NB4 (cell line): Measurements from ENCODE around the gene CAAP1.
"Not testable (repeated sequence)": the region's sequence is repeated elsewhere in the genome, so short reads cannot be mapped to it uniquely, and the experiment has no call there.

Experiments
- MAX ChIP-seq: IDR thresholded peaks from 2 replicates; pipeline ENCODE4 v1.6.1; 2011; ENCODE audit warnings: low read depth, low read length
- MYC ChIP-seq: IDR thresholded peaks from 2 replicates; pipeline ENCODE4 v1.6.1; 2011; ENCODE audit warnings: low read depth, low read length
- POLR2A ChIP-seq: IDR thresholded peaks from 2 replicates; pipeline ENCODE4 v1.6.1; 2011; ENCODE audit warnings: mild to moderate bottlenecking; ENCODE audit not compliant: insufficient read length; ENCODE audit errors: extremely low read depth
- TF ChIP-seq, protein P1 (sequence below): IDR thresholded peaks from one replicate; pipeline ENCODE4 v1.5.1; 2012; ENCODE audit warnings: low read depth, low read length

- TF ChIP-seq, protein P1, sequence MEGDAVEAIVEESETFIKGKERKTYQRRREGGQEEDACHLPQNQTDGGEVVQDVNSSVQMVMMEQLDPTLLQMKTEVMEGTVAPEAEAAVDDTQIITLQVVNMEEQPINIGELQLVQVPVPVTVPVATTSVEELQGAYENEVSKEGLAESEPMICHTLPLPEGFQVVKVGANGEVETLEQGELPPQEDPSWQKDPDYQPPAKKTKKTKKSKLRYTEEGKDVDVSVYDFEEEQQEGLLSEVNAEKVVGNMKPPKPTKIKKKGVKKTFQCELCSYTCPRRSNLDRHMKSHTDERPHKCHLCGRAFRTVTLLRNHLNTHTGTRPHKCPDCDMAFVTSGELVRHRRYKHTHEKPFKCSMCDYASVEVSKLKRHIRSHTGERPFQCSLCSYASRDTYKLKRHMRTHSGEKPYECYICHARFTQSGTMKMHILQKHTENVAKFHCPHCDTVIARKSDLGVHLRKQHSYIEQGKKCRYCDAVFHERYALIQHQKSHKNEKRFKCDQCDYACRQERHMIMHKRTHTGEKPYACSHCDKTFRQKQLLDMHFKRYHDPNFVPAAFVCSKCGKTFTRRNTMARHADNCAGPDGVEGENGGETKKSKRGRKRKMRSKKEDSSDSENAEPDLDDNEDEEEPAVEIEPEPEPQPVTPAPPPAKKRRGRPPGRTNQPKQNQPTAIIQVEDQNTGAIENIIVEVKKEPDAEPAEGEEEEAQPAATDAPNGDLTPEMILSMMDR = not testable (repeated sequence)
- TF ChIP-seq POLR2A, MYC, MAX: not testable (repeated sequence)
Measured at GRCh38 chr9:26828391-26828955, 64.1 kb downstream of the CAAP1 start.
